ENCODE measurements around the gene TTPAL.

DNA sequence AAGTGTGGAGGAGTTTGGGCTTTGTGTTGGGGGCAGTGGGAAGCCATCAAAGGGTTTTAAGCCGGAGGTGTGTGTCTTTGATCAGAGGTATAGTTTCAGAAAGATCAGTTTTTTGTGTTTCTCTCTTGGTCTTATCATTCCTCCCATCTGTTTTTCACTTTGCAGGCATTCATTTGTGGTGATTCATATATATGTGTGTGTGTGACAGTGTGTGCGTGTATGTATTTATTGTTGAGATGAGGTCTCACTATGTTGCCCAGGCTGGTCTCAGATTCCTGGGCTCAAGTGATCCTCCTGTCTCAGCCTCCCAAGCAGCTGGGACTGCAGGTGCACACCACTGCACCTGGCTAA, 57.3 kb downstream of the TTPAL start:
- TF ChIP-seq CTCF (conservative IDR thresholded peaks at IDR 0.05) = no peak
- TF ChIP-seq EZH2 (IDR thresholded peaks at IDR 0.05; ENCODE audit: low read depth) = no peak

Data from PC-9 (cell line).